HFFc6 (cell line): ENCODE measurements around the gene BLVRB. TPM values are rescaled to one million over a fixed set of nuclear protein-coding genes. Genes with fewer than 3 reads are reported as not detected.

Experiments
- DNase-seq: peaks from one replicate; pipeline ENCODE4 v3.0.0-alpha.2; 2018
- H3K27ac Mint-ChIP-seq: 2 replicates; pipeline ENCODE4 v1.8.0; 2020; ENCODE audit warnings: mild to moderate bottlenecking, mixed read lengths
- H3K27me3 Mint-ChIP-seq: 2 replicates; pipeline ENCODE4 v1.8.0; 2021; ENCODE audit warnings: mild to moderate bottlenecking, moderate library complexity, mixed read lengths; ENCODE audit not compliant: insufficient read depth
- H3K36me3 Mint-ChIP-seq: 2 replicates; pipeline ENCODE4 v1.8.0; 2021; ENCODE audit warnings: low read depth, mixed read lengths
- H3K4me1 Mint-ChIP-seq: 2 replicates; pipeline ENCODE4 v1.8.0; 2020; ENCODE audit warnings: low read depth, mixed read lengths
- H3K4me3 Mint-ChIP-seq: 2 replicates; pipeline ENCODE4 v1.8.0; 2020; ENCODE audit warnings: mild to moderate bottlenecking, moderate library complexity, mixed read lengths
- H3K9me3 Mint-ChIP-seq: 2 replicates; pipeline ENCODE4 v1.8.0; 2020; ENCODE audit warnings: mild to moderate bottlenecking, mixed read lengths
- CTCF ChIP-seq: fragments of 200-600 bp; sonication (generic); IDR thresholded peaks from 2 replicates; pipeline ENCODE4 v1.5.0; 2021; ENCODE audit warnings: antibody characterized with exemption, mild to moderate bottlenecking
- total RNA-seq, 6 experiments: library from RNA; stranded (reverse); fragmentation: NEBNext Ultra II Directional; extraction: Animal tissue kit (Norgen Biotek cat#: 25700); gene quantifications; 2 replicates in 1 of 6; 3 replicates in 5 of 6; pipeline ENCODE4 v1.2.3, GENCODE V29; 2021

Gene BLVRB
- total RNA-seq, 6 experiments from 2014 or later, result 35.3 to 55.7 (median 52.5) TPM

DNA sequence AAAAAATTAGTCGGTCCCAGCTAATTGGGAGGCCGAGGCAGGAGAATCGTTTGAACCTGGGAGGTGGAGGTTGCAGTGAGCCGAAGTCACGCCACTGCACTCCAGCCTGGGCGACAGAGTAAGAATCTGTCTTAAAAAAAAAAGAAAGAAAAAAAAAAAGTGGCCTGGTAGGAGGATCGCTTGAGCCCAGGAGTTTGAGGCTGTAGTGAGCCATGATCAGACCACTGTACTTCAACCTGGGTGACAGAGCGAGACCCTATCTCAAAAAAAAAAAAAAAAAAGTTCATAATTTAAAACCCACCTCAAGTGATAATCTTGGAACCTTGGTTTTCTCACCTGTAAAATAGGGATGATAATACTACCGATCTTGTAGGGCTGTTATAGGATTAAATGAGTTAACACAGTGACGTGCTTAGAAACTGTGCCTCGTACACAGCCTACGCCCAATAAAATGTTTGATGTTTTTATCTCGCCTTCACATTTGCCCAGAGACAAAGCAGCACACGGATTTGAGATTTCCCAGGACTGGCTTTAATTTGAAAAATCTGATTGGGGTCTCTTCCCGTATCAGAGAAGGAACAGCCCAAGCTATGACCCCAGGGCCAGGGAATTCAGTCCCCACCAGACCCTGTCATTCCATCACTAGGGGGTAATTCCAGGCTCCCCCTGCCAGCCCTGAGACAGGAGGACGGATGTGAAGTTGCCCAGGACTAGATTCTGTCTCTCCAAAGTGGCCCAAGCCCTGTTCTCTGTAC lies 43.4 kb downstream of the BLVRB start:
- Mint-ChIP-seq H3K27me3 (peaks cover 4% of the 10 kb centered on the region), H3K27ac (peak overlapping the region; percentile 91), H3K4me3 (peak overlapping the region; percentile 82), H3K9me3 (no peaks in the 10 kb centered on the region), H3K4me1 (peaks cover 26% of the 10 kb centered on the region), H3K36me3 (peaks cover 15% of the 10 kb centered on the region)
- no peak for TF ChIP-seq CTCF
- no peak for DNase-seq

- peak; percentile 96 for TF ChIP-seq CTCF
- Mint-ChIP-seq H3K27ac (peak overlapping the region; percentile 91), H3K36me3 (peaks cover 15% of the 10 kb centered on the region), H3K27me3 (peaks cover 8% of the 10 kb centered on the region), H3K9me3 (no peaks in the 10 kb centered on the region), H3K4me3 (peak overlapping the region; percentile 82), H3K4me1 (peaks cover 27% of the 10 kb centered on the region)
- DNase-seq, result peak; percentile 86
These were observed 44.5 kb downstream of the BLVRB start for GRCh38 chr19:40420766-40421765.

DNA sequence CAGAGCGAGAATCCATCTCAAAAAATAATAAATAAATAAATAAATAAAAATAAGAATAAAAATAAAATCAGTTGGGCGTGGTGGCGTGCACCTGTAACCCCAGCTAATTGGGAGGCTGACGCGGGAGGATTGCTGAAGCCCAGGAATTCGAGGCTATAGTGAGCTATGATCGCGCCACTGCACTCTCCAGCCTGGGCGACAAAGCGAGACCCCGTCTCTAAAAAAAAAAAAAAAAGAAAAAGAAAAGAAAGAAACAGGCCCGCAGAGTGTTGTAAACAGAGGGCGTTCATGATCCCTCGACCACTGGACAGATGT lies 45.1 kb downstream of the BLVRB start:
- Mint-ChIP-seq H3K9me3 (no peaks in the 10 kb centered on the region), H3K4me1 (peaks cover 27% of the 10 kb centered on the region), H3K27me3 (peaks cover 6% of the 10 kb centered on the region), H3K36me3 (peaks cover 15% of the 10 kb centered on the region), H3K27ac (peak overlapping the region; percentile 91), H3K4me3 (peak overlapping the region; percentile 82)
- TF ChIP-seq CTCF, result no peak
- DNase-seq, result no peak

GRCh38 chr19:40419780-40420179 lies 45.8 kb downstream of the BLVRB start:
- Mint-ChIP-seq H3K27me3 (peaks cover 4% of the 10 kb centered on the region), H3K27ac (no peak overlapping the region), H3K4me3 (peak overlapping the region; percentile 33), H3K9me3 (no peaks in the 10 kb centered on the region), H3K36me3 (peaks cover 13% of the 10 kb centered on the region), H3K4me1 (peaks cover 27% of the 10 kb centered on the region)
- TF ChIP-seq CTCF, result no peak
- no peak for DNase-seq

DNA sequence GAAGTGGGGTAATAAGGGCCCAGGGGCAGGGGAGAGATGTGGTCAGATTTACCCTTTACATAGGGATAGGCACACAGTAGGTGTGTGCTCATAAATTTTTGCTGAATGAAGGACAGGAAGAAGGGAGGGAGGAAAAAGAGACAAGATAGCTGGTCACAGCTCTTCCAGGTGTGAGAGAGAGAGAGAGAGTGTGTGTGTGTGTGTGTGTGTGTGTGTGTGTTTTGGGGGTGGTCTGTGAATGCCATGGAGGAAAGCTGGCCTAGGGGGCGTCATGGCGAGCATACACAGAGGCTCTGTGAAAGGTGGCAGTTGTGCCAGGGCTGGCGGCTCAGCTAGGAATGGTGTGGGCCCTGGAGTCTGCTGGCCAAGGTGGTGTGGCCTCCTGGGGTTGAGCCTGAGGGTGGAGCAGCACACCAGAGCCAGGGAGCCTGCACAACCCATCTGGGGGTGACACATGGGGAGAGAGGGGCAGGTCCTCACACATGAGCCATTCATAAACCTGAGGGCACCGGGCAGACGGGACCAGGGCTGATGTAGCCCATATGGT lies 46.4 kb downstream of the BLVRB start:
- no peak for DNase-seq
- peaks cover 6% of the 10 kb centered on the region; the same call in 1 of the 2 replicates for H3K36me3 Mint-ChIP-seq
- H3K4me3 Mint-ChIP-seq, result no peak overlapping the region
- TF ChIP-seq CTCF, result no peak
- H3K27me3 Mint-ChIP-seq, result peaks cover 4% of the 10 kb centered on the region
- no peak overlapping the region for H3K27ac Mint-ChIP-seq
- H3K4me1 Mint-ChIP-seq, result peaks cover 25% of the 10 kb centered on the region
- no peaks in the 10 kb centered on the region for H3K9me3 Mint-ChIP-seq
